CD4-positive, alpha-beta T cell treated with Interleukin-15 for 4 hours (primary cell): ENCODE results near the gene GUK1.
A peak's percentile ranks its signal among the peaks of the same experiment; 100 is the strongest.
"Not testable (repeated sequence)": the region's sequence is repeated elsewhere in the genome, so short reads cannot be mapped to it uniquely, and the experiment has no call there.

Experiments
- DNase-seq: peaks from one replicate; pipeline ENCODE4 v3.0.0-alpha.2; 2020; ENCODE audit warnings: low spot score

Gene GUK1

DNA sequence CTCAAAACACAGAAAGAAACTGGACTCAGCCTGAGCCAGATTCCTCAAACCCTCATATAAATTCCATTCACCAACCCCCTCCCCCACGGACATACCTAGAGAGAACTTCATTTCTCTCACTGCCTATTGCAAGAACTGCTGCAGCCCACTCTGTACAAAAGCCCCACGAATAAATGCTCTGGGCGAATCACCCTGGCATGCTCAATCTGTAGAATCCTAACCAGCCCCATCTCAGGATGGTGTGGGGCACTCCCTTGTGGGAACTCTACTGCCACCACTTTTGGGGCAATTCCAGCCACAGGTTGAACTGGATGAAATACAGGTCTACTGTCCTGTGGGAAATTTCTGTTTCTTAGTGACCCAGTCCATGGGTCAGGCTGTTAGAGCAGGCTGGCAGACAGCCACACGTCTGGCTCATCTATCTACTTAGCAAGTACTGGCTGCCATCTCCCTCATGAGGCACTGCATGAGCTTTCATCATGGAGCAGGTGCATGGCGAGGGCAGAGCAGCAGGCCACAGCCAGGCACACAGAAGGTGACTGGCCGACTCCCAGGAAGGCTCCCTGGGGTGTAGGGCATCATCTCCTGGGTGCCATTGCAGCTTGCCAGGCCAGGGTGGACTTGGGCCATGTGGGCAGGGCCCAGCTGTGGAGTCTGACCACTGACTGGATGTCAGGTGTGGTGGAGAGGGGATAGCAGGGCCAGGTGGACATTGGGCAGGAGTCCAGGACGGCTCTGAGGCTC is 35.4 kb upstream of the GUK1 start:
- no peak for DNase-seq

DNA sequence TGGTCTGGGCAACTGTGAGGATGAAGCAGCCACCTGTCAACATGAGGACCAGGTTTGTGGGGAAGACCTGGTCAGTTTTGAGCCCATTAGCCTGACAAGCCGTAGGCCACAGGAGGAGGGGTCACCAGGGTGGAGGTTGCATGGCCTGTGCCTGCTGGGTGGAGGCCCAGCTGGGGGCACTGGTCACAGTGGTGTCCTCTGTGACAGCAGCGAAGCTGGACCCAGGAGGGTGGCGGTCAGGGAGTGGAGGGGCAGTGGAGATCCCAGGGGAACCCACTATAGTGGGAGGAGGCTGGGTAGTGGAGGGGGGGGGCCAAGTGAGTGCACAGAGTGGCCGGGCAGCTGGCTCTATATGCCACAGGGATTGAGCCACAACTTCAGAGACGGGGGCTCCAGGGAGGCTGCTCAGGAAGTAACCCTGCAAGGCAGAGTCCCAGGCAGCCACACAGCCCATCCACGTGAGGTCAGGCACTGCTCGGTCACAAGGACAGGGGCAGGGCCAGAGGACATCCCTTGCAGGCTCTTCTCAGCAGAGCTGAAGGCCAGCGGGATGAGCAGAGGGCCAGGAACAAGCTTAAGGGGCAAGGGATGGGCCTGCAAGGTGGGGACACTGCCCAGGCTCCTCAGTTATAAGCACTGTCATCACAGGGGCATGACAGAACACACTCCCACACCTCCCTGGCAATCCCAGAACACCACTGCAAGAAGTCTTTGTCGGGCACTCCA is 34.6 kb upstream of the GUK1 start:
- no peak for DNase-seq

DNA sequence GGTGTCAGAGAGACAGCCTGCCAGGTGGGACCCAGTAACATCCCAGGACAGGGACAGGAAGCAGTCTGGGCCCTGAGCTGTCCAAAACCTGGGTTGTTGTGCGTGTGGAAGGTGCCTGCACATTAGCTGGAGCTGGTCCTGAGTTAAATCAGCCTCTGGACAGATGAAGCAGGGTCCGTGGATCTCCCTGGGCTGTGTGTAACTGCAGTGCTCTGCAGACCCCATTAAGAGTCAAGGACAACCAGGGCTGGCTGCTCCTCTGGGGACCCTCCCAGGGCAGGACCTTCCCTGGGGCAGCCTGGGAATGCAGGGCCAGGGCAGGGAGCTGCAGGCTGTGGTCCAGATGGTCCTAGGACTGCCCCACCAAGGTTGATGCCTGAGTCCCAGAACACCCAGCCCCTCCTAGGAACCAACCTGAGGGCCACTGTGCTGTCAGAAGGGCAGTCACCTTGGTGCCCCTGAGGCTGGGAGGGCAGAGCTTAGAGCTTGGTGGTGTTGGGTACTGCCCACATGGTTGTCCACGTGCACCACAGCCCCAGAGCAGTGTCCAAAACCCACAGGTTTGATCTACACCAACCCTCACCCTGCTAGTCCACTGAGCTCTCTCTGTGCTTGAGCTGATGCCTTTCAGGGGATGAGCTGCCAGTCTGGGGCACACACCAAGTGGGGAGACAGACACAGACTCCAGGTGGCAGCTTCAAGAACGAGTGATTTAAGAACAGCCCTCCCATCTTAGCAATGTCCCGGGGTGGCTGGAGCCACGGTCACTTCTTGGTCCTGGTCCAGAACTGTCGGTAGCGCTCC is 33.9 kb upstream of the GUK1 start:
- no peak for DNase-seq

DNA sequence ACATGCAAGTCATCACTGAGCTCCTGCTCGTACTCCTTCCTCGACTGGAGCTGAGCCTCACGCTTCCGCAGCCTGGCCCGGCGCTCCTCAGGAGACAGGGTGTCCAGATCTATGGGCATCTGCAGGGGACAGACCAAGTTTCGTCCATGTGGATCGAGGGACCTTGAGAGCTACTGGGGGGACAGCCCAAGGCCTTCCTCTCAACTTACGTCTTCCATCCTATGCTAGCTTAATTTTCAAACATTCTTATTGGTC is 33.4 kb upstream of the GUK1 start:
- no peak for DNase-seq

DNA sequence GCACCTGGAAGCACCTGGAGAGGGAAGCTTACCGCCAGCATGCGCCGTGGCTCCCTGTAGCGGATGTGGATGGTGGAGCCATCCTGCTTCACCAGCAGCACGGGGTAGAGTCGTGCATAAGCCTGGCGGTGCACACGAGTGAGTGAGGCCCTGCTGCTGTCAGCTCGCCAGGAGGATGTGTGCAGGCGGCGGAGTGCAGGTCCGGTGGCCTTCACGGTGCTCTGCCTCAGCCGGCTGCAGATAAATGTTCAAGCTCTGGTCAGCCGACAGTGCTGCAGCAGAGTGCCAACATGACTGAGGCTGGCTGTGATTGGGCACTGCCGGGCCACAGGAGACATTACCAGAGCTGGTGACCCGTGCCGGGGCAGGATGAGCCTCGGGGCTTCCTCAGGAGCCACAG is 32.4 kb upstream of the GUK1 start:
- DNase-seq: no peak

DNA sequence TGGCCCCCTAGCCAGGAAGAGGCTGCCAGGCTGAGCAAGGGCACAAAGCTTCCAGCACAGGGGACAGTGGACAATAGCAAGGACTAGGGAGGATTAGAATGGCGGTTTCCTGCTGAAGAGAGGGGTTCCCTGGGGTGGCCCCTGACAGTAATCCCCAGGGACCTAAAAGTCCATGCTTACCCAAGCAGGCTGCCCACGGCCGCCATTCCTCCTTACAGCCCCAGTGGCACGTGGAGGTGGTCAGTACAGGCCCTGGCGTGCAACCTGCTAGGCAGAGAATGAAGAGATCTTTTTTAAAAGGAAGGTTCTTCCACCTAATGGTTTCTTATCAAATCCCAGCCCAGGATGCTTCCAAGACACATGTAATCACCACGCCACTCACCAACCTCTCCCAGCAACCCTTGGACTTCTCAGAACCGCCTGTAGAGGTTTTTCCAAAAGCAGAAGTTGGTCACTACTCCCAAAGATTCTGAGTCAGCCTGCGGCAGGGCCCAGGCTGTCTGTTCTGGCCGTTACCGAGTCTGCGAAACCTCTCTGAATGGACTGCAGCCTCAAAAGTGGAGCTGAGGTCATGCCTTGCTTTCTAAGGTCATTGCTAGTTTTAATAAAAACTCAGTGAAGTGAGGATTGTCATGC is 31.9 kb upstream of the GUK1 start:
- no peak for DNase-seq

DNA sequence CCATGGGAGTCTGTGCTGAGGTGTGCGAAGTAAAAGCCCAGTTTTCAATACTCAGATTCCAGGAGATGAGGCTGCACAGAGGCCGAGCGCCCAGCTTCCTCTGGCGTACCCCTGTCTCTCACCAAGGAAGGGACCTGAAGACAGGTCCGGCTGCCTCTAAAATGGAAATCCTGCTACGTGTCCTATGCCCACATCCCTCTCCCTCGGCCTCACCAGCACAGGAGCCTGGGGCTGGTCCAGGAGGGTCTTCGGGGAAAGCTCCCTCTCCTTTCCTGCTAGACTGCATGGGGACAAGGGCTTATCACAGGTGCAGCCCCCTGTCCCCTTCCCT is 31.4 kb upstream of the GUK1 start:
- no peak for DNase-seq

DNA sequence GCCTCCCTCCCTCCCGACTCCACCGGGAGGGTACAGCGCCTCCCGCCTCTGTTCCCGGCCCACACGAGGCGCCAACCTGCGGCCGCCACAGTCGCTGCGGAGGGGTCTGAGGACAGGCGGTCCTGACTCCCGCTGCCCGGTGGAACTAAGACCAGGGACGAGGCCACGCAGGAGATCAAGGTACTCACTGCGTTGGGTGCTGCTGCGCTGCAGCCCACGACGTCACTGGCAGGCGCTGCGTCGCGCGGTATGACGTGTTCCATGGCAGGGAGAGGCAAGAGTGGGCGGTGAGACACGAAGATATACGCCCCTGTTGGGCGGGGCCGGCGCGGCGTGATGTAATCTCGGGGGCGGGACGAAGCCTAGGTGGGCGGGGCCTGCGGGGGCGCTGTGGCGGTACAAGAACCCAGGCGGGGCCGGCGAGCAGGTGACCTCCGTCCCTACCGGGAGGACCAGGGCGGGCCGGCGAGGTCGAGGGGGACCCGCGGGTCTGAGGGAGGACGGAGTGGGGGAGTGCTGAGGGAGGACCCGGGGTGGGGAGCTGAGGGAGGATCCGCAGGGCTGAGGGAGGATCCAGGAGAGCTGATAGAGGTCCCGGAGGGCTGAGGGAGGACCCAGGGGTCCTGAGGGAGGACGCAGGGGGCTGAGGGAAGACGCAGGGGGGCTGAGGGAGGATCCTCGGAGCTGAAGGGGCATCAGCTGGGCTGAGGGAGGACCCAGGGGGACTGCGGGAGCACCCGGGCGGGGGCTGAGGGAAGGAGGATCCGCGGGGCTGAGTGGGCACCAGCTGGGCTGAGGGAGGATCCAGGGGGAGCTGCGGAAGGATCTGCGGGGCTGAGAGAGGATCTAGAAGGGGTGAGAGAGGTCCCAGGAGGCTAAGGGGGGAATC is 30.8 kb upstream of the GUK1 start, which contains the start of gene MRPL55:
Gene MRPL55, minus strand, starts transcription at position 227 of the 889 bp plus-strand sequence. CDS start 1,039 bp downstream, outside the sequence.
- peak; percentile 97 for DNase-seq

DNA sequence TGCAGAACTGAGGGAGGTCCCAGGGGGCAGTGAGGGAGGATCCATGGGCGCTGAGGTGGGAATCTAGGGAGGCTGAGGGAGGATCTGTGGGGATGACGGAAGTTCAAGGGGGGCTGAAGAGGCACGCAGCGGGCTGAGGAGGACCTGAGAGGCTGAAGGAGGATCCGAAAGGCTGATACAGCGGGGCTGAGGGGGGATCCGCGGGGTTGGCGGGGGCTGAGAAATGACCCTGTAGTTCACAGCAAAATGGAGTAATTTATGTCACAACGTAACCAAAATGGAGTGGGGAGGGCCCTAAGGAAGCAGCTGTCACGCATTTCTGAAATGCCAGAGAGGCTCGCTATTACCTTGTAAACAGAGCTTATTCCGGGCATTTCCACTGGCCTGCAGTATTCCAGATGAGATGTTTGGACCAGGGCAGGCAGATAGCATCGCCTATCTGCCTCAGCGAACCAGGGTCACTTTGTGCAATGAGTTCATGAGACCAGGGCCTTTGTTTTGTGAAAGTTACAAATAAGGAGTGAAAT is 30.1 kb upstream of the GUK1 start:
- DNase-seq: no peak

DNA sequence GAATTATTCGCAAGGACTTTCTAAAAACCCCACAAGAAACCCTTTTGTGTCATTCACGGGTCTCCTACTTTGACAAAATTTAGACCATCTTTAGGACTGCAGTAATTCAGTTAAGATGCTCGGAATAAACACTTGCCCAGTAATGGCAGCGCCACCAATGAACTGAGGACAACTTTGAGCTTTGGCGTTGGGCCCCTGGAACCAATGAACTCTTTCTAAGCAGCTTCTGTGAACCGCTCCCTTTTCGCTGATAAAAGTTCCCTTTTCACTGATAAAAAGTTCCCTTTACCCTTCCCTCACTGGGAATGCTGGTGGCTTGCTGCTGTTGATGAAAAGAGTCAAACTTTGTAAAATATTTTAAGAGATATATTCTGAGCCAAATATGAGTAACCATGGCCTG is 29.5 kb upstream of the GUK1 start:
- no peak for DNase-seq

DNA sequence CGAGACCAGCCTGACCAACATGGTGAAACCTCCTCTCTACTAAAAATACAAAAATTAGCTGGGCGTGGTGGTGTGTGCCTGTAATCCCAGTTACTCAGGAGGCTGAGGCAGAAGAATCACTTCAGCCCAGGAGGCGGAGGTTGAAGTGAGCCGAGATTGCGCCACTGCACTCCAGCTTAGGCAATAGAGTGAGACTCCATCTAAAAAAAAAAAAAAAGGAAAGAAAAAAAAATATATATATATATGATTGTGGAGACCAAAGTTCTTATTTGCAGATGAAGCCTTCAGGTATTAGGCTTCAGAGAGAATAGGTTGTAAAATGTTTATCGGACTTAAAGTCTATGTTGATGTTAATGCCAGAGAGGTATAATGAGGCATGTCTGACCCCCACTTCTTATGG is 28.8 kb upstream of the GUK1 start:
- DNase-seq: not testable (repeated sequence)

DNA sequence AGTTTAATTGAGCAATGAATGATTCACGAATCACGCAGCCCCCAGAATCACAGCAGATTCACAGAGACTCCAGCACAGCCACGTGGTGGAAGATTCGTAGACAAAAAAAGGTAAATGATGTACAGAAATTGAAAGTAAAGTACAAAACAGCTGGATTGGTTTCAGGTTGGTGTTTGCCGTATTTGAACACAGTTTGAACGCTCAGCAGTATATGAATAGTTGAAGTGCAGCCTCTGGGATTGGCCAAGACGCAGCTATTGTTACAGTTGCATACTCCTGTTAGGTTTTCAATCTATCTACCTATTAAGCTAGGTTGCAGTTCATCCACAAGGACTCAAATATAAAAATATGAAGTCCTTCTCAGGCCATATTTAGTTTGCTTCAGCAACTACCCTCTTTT is 27.9 kb upstream of the GUK1 start:
- DNase-seq: no peak

DNA sequence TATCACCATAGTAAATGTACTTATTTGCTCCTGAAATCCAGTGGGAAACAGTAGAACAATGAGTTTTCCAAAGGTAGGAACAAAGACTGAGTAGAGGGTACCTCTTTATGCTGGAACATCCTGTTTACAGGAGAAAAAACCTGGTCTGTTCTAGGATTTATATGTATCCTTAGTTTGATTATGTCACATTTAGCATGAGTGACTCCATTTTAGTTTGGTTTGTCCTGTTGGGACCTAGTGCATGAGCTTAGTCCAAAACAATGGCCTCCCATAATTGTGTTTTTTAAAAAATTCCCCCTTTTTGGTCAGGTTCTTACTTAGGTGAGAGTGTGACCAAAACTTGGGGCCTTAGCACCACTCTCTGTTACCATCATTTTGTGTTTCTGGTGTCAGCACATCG is 27.5 kb upstream of the GUK1 start:
- DNase-seq: no peak

DNA sequence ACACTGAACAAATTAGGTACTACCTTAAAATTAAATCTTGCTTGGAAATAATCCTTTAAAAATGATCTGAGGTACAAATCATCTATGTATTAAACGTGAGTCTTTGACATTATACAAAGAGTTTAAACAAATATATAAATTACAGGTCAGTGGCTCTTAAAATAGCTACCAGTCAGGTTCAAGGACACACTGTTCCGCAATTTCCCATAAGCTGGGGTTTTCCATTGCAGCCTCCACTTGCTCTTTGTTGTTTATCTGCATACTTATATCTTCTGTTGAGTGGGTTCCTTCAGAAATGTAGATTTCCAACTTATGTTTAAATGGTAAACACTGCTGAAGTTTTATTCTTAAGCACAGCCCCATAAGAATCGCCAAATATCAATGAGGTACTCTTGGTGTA is 25.3 kb upstream of the GUK1 start:
- no peak for DNase-seq

DNA sequence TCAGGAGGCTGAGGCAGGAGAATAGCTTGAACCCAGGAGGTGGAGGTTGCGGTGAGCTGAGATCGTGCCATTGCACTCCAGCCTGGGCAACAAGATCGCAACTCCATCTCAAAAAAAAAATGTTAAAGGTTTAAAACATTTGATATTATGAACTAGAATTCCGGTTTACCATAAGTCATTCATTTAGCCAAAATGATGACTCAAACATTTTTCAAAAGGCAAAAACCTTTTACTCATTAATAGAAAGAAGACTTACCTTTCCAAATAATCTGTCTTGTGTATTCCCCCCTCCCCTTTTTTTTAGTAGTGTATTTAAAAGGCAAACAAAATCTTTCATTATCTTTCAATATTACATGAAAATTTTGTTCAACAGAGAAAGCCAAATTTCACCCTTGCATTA is 22.7 kb upstream of the GUK1 start:
- DNase-seq: no peak

DNA sequence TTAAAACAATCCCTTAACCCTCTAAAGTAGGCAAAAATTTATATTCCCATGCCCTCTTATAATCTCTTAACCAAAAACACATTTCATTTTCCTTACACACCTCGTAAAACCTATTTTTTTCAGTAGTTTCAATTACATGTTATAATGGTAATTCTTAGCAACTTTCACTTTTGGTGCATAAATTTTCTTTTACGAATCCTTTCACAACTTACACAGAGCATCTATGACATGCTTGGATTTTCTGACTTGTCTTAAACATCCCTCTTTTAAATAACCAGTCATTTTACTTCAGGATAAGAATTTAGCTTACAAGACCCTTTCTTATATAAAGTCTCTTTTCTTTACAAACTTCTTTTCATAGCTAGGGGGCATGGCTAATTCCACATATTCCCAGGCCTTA is 22.0 kb upstream of the GUK1 start:
- no peak for DNase-seq

DNA sequence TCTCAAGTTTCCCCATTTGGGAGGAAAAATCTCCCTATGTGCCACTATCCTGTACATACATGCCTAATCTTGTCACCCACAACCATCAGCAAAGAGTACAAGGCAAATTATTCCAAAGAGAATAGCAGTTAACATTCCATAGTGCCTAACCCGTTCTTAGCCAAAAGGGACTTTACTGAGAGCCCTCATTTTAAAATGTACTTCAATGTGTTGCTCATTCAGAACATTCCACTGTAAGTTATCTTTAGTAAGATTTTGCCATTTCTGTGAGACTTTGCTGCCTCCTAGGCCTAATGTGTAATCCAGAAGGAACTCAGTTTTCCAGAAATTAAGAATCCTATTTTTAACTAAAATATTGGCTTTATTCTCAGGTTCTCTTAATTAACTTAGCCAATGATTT is 19.7 kb upstream of the GUK1 start:
- DNase-seq: no peak

DNA sequence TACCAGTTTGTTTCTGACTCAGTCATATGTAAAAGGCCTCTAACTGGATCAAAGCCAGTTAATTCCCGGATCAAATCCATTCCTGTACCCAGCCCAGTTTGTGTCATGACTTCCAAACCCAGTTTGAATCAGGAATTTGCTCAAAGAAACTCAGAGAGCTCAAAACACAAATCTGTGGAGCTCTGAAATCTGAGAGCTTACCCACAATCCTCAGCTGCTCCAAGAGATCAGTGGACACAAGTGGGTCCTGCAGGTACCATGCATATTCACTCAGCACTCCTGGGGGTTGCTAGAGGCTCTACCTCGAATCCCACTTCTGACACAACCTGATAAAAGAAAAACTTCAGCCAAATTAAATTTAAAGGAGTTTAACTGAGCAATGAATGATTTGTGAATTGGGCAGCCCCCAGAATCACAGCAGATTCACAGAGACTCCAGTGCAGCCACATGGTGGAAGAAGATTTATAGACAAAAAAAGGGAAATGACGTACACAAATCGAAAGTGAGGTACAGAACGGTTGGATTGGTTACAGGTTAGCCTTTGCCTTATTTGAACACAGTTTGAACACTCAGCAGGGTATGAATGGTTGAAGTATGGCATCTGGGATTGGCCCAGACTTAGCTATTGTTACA is 19.1 kb upstream of the GUK1 start:
- DNase-seq: no peak

DNA sequence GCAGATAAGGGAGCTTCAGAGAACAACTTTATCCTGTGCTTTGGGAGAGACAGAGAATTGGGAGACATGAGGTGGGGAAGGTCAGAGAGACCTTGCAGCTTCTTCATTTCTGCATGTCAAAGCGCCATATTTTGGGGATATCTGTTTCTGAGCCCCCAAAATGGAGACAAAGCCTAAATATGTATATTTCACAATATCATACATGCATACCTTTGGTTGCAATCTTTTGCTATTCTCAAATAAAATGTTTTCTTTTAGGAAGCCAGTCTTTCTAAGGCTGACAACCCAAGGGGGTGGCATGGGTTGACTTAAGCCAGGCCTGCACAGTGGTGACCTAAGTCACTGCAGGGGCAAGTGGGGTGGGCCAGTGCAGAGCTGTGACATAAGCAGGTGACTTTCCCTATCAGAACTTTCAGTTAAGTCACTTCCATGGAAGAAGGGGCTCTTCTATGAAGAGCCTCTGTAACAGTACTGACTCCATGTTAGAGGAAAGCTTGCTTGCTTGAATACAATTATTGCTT is 17.1 kb upstream of the GUK1 start:
- DNase-seq: no peak

DNA sequence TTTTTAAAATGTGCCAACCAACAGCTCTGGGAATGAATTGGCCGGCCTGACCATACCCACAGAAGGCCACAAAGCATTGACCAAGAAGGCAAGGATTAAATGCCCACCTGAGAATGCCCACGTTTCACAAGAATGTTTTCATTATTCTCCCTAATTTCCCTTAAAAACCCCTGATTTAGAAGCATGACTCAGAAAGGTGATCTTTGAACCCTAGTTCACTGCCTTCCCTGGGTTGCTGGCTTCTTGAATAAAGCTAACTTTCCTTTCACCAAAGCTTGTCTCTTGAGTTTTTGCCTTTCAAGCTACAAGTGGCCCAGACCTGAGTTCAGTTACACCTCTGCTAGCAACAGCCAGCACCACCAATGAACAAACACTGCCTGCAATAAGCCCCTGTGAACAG is 16.6 kb upstream of the GUK1 start:
- DNase-seq: no peak

DNA sequence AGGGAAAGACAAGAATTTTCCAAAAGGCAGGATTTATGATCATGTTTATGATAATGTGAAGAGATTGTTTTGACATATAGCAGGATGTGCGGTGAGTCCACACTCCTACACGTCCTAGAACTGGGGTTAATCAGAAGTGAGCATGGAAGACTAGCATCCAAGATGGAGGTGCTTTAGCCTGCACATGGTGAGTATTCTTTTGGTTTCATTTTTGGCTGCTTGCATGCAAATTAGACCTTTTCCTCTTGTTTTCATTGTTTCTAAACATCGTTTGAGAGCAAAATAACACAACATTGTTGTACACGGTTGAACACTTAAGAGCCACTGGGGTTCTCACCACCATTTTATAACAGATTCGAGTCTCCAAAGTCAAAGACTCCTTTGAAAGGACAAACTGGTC is 14.9 kb upstream of the GUK1 start:
- no peak for DNase-seq
